Glomerular visceral epithelial cell (primary cell): ENCODE measurements around the gene PAFAH1B1.
"Not testable (repeated sequence)": the region's sequence is repeated elsewhere in the genome, so short reads cannot be mapped to it uniquely, and the experiment has no call there.

Experiments
- DNase-seq: peaks from one replicate; pipeline ENCODE4 v3.0.0-alpha.2; 2016; ENCODE audit errors: extremely low spot score

The PAFAH1B1 gene

GRCh38 chr17:2690165-2691068 is 97.0 kb downstream of the PAFAH1B1 start:
- no peak for DNase-seq

- DNase-seq = no peak
Measured at GRCh38 chr17:2691069-2691871, 97.8 kb downstream of the PAFAH1B1 start.

GRCh38 chr17:2691965-2692780 is 98.7 kb downstream of the PAFAH1B1 start:
- DNase-seq = no peak

- no peak for DNase-seq
Measured at GRCh38 chr17:2692781-2693135, 99.3 kb downstream of the PAFAH1B1 start.

GRCh38 chr17:2693561-2694380 is 100.3 kb downstream of the PAFAH1B1 start:
- DNase-seq = no peak

- no peak for DNase-seq
Measured at GRCh38 chr17:2694381-2695242, 101.2 kb downstream of the PAFAH1B1 start.

GRCh38 chr17:2695243-2695960 is 101.9 kb downstream of the PAFAH1B1 start:
- no peak for DNase-seq

GRCh38 chr17:2695961-2696760 is 102.7 kb downstream of the PAFAH1B1 start:
- no peak for DNase-seq

- no peak for DNase-seq
Measured at GRCh38 chr17:2697611-2698162, 104.2 kb downstream of the PAFAH1B1 start.

- not testable (repeated sequence) for DNase-seq
Measured at GRCh38 chr17:2699216-2699805, 105.9 kb downstream of the PAFAH1B1 start.

- DNase-seq = no peak
Measured at GRCh38 chr17:2700030-2700490, 106.6 kb downstream of the PAFAH1B1 start.

- DNase-seq = no peak
Measured at GRCh38 chr17:2700491-2701141, 107.2 kb downstream of the PAFAH1B1 start.

GRCh38 chr17:2701161-2701995 is 107.9 kb downstream of the PAFAH1B1 start:
- DNase-seq = no peak

- DNase-seq = no peak
Measured at GRCh38 chr17:2701996-2702741, 108.7 kb downstream of the PAFAH1B1 start.

GRCh38 chr17:2703181-2703580 is 109.7 kb downstream of the PAFAH1B1 start:
- DNase-seq = no peak

- no peak for DNase-seq
Measured at GRCh38 chr17:2703606-2704005, 110.2 kb downstream of the PAFAH1B1 start.
